NCI-H524 treated with DMSO at 0.1 percent for 48 hours (cell line): ENCODE data around the gene SPATA24.
"Not testable (repeated sequence)": the region's sequence is repeated elsewhere in the genome, so short reads cannot be mapped to it uniquely, and the experiment has no call there.

ENCODE experiments used
- DNase-seq: peaks from one replicate; lab custom pipeline; 2025; lab: John Stamatoyannopoulos, UW

The SPATA24 gene

DNA sequence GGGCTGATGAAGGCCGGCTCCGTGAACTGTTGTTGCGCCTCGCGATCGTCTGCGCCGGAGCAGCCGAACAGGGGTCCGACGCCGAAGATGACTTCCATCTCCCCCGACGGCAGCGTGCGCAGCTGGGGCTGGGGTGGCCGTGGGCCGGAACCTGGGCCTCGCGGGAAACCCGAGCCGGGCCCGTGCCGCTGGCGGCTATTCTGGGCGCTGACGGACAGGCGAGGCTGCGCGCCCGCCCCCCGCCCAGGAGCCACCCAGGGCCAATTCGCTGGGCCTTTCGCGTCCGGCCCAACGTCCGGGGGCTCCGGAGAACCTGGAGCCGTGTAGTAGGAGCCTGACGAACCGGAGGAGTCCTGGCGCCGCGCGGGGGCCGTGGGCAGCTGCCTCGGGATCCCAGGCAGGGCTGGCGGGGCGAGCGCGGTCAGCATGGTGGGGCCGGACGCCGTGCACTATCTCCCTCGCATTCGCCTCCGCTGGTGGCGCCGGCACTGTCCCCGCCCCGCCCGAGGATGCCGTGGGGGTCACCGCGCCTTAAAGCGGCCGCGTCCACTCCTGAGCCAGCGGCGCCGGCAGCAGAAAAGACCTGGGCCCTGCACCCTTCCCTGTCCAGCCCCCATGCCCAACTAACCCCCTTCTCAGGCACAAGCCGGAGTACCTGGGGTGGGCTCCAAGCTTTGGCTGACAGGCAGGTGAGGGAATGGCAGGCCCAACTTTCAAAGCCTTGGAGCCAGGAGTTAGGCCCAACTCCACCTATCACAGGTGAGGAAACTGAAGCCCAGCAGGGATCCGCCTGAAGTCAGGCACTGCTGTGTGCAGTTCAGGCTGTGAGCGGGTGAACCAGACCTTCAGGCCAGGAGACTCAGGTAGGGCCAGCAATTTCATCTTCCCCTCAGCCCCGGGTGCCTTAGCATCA lies 9.0 kb downstream of the SPATA24 start, which contains the start of gene PROB1:
Gene PROB1, minus strand, starts transcription at position 451 of the 913 bp plus-strand sequence. Its CDS starts 23 bp downstream, at position 428.
- no peak for DNase-seq

DNA sequence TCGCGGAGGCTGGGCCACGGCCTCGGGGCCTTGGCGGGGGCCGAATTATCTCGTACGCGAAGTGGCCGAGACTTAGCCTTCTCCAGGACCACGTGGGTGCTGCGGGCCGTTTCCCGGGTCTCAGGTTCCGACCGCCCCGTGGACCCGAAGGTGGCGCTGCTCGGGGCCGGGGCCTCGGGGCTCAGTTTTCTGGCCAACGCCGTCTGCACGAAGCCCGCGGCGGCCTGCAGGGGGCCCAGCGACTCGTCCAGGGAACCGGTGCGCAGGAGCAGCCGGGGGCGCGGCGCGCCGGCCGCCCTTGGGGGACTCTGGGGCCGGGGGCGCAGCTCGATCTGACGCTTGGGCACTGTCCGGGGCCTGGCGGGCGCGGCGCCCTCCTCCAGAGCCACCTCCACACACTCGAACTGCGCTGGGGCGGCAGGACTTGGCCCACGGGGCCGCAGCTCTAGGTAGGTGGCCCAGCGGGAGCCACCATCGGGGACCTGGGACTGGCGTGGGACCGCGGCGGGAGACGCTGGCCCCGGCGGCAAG lies 9.7 kb downstream of the SPATA24 start:
- DNase-seq = no peak

DNA sequence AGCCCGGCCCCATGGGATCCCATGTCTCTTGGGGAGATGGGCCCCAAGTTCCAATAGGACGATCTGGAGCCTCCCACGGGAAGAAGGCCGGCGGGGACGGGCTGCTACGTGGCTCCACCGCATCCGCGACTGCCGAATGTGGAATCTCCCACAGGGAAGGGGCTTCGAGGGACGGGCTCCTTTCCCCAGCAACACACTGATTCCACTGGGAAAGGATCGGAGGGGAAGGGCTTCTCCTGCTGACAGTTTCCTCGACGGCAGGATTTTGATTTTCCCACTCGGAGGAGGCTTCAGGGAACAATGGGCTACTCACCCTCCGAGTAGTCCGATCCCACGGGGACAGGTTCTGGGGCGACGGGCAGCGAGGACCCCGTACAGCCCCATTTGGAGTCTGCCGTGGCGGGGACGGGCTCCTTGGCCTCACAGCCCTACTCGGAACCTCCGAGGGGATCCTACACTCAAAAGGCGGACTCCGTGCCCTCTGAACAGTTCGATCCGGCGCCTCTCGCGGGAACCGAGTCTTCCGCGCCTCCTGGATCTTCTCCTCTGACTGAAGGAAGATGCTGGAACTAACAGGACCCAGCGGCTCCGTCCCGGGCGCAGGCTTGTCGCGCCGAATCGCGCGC lies 10.3 kb downstream of the SPATA24 start:
- DNase-seq = no peak

DNA sequence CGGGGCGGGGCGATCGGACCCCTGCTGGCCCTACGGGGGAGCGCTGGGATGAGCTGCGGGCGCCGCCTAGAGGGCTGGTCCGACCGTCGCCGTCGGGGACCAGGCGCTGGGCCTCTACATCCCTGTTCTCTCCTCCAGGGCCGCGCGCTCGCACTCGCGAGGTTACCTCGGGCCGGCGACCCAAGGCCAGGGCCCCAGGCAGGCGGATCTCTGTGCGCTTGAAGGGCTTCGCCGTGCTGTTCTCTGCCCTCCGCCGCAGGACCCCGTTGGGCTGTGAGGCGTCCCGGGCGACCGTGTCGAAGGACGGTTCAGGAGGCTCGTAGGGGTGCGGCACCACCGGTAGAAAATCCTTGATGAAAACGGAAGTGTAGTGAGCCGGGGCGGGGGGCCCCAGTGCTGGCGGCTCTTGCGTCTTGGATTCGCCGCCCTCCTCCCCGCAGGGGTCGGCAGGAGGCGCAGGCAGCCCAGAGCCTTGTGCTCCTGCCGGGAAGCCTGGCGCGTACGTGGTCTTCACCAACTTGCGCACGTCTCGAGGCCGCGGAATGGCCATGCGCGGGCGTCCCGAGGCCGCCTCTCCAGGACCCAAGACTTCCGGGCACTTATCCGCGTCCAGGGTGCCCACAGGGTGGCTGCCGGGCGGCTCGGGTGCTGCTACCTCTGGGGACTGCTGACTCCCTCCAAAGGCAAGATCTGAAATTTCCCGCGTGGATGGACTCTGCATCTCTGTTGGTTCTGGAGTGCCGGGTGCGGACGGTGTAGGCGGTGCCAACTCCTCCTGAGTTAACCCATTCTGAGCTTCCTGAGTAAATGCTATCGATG lies 11.0 kb downstream of the SPATA24 start:
- DNase-seq = no peak

DNA sequence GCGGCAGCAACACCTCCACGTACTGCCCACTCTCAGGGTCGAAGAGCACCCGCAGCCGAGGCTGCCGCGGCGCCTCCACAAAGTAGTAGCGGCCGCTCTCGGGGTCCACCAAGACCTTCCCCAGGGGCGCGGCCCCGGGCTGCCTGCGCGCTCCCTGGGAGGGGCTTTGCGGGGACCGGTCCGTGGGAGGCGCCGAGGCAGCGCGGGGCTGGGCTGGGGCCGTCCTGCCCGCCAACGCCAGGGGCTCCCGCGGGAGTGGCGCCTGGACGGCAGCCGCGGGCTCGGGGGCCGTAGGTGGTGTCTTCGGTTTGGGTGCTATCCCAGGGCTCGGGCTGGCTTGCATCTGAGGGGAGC lies 11.6 kb downstream of the SPATA24 start:
- DNase-seq = no peak

DNA sequence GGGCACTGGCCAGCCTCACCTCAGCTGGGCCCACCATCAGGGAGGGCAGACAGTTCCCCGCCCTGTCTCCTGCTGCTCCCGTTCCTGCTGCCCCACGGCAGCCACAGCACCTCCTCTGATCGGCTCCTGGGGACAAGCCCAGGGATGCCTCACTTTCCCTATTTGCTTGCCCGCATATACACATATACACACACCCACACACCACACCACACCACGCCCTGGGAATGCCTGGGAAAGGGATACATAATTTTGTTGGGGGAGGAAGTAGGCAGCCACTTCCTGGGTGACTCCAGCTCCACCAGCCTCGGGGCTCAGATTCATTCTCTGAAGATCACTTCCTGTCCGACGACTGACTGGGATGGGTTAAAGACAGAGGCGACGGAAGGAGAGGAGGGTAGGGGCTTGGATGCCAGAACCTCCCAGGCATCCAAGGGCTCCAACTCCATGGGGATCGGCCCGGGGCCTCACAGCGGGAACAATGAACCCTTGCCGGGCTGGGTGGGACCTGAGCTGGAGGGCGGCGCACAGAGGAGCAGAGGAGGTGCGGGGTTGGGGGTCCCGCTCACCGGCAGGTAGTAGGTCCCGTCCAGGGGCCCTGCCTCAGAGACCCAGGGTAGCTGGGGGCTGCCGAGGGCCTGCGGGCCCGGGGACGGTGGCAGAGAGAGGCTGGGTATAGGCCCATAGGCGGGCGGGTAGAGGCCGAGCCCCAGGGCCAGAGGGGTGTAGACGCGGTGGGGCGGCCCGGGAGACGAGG lies 12.1 kb downstream of the SPATA24 start:
- DNase-seq = no peak

DNA sequence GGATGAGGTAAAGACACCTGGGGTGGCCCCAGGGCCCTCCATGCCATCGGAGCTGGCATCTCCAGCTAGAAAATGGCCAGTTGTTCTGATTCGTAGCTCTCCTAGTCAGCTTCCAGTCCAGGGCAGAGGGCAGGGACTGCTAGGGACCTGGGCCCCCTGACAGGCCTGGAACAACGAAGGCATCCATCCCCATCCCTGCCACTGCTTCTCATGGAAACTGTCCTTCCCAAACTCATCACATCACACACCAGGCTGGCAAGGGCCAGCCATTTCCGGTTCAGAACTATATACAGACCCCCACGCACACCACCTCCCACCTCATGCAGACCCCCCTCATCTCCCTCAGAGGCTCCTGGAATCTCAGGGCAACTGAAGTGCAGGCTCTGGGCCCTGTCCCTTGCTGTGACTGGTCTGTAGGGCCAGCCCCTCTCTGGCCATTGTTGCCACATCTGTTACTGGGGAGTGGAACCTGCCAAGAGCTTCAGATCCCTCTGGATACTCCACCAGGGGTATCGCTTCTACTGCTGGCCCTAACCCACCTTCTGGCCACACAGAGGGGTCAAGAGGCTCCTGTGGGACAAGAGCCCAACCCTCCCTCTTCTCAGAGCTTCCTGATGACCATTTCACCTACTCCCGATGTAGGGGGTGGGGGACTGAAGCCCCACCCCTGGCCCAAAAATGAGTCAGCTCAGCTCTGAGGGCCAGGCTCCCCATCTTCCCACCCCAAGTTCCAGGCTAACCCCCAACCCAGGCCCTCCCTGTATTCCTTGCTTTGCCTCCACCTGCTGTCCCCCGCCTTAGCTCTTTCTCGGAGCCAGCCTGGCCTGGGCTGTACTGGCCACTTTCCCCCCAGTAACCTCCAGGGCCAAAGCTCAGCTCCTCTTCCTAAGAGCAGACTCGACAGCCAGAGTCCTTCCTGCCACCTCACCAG lies 13.0 kb downstream of the SPATA24 start:
- no peak for DNase-seq

DNA sequence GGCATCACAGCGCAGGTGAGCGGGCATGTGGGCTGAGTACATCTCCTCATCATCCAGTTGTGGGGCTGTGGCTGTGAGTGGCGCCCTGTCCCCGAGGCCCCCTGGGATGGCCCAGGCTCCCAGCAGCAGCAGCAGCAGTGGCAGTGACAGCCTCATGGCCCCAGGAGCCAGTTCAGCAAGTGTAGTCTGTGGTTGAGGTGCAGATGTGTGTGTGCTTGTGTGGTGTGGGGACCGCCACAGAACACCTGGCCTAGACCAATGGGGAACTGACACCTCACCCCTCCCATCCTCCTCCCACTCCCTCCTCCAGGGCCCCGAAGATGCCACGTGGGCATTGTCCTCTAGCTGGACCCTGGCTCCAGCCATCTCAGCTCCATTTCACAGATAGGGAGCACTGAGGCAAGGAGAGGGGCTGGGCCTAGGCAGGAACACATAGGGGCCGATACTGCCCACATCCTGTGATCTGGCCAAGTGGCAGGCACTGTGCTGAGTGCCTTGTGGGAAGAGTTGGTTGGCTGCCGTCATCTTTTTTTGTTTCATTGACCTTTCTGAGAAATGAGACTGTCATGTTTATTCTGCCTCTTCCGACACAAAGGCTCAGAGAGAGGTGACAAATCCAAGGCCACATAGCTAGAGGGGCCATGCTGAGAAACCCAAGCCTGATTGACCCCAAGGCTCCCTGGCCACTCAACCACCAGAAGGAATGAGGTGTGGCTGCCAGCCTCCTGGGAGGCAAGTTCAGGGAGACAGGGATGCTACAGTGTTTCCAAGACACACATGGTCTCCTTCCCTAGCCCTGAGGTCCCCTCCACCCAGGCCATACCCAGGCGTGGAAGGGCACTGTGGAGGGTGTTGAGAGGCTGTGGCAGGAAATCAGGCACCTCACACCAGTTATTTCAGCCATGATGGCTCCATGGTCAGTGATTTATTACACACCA lies 13.9 kb downstream of the SPATA24 start, which contains the start of gene MZB1:
Gene MZB1, minus strand, starts transcription at position 213 of the 938 bp plus-strand sequence. Its CDS starts 57 bp downstream, at position 156.
- DNase-seq = no peak

DNA sequence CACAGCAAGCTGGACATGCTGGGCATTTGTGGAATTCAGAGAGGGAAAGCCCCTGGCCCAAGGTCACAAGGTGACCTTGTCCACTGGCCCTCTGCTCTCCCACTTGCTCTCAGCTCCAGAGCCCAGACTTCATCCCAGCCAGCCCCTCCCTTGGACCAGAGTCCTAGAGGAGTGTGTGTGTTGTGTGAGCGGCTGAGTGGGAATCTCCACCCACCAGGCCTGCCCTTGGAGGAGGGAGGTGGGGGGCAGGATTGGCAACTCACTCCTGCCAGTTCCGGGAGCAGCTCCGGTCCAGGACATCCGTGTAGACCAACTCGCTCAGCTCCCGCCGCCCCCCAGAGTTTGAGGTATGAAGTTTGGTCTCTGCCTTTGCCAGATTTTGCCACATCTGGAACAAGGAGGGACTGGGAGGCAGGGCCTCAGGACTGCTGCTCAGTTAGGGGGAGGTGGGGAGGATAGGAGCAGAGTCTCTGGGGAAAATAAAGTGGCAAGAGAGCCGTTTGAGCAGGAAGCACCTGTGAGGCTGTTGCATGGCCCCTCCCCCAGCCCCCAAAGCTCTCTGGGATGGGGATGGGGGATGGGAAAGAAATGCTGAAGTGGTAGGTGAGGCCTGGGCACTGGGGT lies 15.6 kb downstream of the SPATA24 start:
- DNase-seq = no peak

DNA sequence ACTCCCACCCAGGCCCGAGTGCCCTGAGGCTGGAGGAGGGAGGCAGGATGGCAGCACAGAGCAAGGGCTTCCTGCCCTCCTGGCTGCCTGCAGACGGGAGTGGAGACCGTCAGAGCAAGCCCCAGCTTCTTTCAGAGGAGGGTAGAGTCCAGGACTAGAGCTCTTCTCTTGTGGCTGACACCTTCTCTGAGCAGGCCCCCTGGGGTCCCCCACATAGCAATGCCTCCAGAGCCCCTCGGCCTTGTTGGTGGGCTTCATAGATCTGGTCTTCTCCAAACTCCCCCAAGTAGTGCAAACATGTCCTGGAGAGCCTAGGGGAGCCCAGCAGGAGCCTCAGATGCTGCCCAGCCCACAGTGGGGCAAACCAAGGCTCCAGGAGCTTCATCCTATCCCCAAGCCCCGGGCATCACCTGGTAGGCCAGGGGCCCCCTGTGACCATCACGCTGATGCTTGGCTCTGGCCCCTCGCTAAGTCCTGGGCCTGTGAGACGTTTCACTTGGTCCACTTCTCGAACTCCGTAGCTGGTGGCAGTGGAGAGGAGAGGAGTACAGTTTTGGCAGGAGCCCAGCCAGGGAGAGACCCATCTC lies 16.2 kb downstream of the SPATA24 start:
- no peak for DNase-seq

DNA sequence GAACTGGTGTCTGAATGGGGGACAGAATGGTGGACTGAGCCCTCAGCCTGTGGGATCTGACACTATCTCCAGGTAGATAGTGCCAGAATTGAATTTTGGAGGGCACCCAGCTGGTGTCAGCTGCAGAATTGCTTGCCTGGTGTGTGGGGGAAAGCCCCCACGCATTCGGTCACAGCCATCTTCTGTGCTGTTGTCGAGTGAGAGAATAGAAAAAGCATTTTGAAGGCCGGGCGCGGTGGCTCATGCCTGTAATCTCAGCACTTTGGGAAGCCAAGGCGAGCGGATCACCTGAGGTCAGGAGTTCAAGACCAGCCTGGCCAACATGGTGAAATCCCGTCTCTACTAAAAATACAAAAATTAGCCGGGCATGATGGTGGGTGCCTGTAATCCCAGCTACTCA lies 16.9 kb downstream of the SPATA24 start:
- DNase-seq = not testable (repeated sequence)

DNA sequence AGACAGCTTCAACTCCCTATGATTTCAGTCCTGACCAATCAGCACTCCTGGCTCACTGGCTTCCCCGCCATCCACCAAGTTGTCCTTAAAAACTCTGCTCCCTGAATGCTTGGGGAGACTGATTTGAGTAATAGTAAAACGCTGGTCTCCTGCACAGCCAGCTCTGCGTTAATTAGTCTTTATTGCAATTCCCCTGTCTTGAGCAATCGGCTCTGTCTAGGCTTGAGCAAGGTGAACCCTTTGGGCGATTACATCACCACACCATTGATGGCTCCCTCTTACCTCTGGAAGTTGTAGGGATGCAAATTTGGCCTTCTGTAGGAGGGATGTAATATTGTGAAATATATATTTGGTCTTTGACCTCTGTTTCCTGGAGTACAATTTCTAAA lies 17.8 kb downstream of the SPATA24 start:
- no peak for DNase-seq

DNA sequence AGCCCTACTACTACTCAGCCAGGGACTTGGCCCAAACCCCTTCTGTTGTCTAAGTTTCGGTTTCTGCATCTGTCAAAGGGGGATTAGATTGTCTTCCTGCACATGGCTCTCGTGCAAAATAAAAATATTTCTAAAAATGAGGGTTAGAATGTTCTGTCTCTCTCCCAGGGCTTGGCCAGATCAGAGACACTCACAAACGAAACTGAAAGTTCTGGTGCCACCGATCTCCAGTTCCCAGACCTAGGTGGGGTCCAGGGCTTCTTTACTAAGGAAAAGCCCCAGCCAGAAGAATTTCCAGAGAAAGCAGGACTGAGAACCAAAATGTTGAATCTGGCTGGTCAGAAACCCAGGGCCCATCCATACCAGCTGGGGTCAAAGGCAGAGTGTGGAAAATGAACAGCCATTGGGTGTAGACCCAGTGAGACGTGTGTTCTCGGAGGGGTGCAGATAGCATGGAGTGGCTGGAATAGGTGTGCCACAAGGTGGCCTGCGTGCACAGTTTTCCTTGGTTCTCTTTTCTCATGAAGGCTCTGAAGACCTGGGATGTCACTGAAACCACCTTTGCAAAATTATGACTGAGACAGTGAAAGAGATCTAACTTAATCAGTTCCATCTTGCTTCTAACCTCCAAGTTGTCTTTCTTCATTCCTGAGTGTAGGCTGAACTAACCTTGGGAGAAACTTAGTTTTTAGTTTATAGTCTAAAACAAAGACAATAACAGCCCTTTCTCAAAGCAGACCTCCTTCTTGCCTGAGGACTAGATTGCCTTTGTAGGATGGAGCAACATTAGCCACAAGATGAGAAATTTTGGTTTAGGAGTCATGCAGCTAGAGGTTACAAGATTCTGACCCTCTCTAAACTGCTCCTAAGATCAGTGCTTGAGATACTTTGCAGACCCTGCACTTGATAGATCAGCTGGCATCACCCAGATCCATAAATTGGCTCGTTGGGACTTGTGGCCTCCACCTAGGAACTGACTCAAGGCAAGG lies 18.5 kb downstream of the SPATA24 start:
- DNase-seq = no peak

DNA sequence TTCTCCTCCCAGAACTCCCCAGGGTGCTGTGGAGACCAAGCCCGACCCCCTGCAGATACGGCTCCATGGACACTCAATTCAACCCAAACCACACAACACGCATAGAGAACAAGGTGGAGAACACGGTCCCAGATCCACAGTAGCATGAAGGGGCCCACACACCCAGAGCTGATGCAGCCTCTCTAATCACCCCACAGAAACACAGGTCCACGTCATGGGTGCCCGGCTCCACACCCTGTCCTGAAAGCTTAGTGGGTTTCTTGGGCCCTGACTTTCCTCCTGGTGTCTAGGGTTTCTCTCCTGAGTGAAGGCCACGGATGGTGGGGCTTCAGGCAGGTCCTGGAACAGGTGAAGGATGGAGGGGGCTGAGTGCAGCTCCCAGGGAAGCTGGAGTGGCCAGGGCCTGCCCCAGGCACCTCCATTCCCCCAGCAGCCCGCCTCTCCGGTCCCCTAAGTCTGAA lies 19.3 kb downstream of the SPATA24 start:
- DNase-seq = no peak

DNA sequence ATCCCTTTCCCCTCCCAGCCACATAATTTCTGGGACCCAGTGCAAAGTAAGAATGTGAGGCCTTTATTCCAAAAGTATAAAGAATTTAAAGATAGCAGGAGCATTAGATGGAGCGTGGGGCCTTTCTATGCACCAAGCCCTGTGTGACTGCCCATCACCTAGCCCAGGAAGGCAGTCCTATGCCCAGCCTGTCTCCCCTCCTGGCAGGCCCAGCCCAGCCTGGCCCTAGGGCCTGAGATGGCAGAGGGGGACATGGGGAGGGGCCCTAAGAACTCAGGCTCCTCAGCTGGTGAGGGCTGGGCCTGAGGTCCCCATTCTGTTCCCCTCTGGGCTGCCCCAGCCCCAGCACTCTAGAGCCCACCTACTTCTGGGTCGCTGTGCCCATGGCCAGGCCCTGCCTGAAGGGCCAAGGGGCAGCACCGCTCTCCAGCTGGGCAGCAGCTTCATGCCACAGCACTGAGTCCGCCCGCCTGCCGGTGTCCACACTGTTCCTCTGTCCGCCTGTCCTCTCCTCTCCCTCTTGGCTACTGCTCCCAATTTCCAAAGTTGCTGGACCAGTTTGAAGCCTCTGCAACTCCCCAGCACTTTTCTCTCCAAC lies 19.8 kb downstream of the SPATA24 start:
- DNase-seq = no peak

DNA sequence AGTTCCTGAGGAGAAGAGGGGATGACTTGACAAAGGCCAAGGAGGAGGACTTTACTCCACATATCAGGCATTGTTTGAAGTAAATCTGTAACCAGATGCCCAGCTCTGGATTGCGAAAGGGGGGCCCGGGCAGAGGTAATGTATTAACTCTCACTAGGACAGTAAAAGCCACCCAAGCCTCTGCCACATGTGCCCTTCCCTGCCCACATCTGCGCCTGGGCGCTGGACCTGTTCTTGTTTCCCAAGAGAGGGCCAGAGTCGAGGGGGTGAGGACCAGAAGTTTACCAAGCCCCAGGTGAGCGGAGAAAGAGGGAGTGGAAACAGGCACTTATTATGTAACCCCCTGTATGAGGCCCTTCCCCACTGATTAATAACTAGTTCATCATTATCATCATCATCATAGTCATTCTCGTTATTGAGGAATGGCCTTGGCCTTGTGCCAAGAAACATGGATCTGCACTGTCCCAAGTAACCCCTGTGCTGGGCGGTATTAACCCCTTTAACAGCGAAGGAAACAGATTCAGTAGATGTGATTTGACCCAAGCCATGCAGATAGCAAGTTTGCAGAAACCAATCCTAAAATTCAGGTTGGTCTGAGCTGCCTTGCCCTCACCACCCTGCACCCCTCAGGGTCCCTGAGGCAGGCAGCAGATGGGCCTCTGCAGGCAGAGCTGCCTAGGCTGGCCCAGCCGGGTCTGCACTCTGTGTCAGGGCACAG lies 20.5 kb downstream of the SPATA24 start, which contains the start of gene SLC23A1:
Gene SLC23A1, minus strand, starts transcription at position 23 of the 718 bp plus-strand sequence. CDS start 44 bp downstream, outside the sequence.
- DNase-seq = no peak
